ENCODE results near the gene CERS6.
"Not testable (repeated sequence)": the region's sequence is repeated elsewhere in the genome, so short reads cannot be mapped to it uniquely, and the experiment has no call there.

The CERS6 gene

GRCh38 chr2:168502852-168503251 lies 46.8 kb downstream of the CERS6 start:
- not testable (repeated sequence) for DNase-seq

GRCh38 chr2:168503901-168504300 lies 47.8 kb downstream of the CERS6 start:
- no peak for DNase-seq

GRCh38 chr2:168504323-168504722 lies 48.3 kb downstream of the CERS6 start:
- DNase-seq, result no peak

GRCh38 chr2:168510125-168510756 lies 54.2 kb downstream of the CERS6 start:
- DNase-seq, result no peak

- DNase-seq, result no peak
Measured at GRCh38 chr2:168514692-168515091, 58.6 kb downstream of the CERS6 start.

GRCh38 chr2:168515502-168515901 lies 59.4 kb downstream of the CERS6 start:
- no peak for DNase-seq

GRCh38 chr2:168517816-168518215 lies 61.7 kb downstream of the CERS6 start:
- no peak for DNase-seq

- DNase-seq, result no peak
Measured at GRCh38 chr2:168518555-168519066, 62.5 kb downstream of the CERS6 start.

GRCh38 chr2:168519534-168520308 lies 63.6 kb downstream of the CERS6 start:
- DNase-seq, result no peak

GRCh38 chr2:168521053-168521741 lies 65.1 kb downstream of the CERS6 start:
- no peak for DNase-seq

- no peak for DNase-seq
Measured at GRCh38 chr2:168522446-168522845, 66.4 kb downstream of the CERS6 start.

- no peak for DNase-seq
Measured at GRCh38 chr2:168524005-168524404, 67.9 kb downstream of the CERS6 start.

GRCh38 chr2:168525020-168525419 lies 68.9 kb downstream of the CERS6 start:
- no peak for DNase-seq

- no peak for DNase-seq
Measured at GRCh38 chr2:168525716-168526446, 69.8 kb downstream of the CERS6 start.

- DNase-seq, result no peak
Measured at GRCh38 chr2:168526641-168527040, 70.6 kb downstream of the CERS6 start.

GRCh38 chr2:168528016-168528415 lies 71.9 kb downstream of the CERS6 start:
- DNase-seq, result no peak

GRCh38 chr2:168528469-168528868 lies 72.4 kb downstream of the CERS6 start:
- DNase-seq, result no peak

- no peak for DNase-seq
Measured at GRCh38 chr2:168529054-168529833, 73.2 kb downstream of the CERS6 start.

- no peak for DNase-seq
Measured at GRCh38 chr2:168529900-168530561, 74.0 kb downstream of the CERS6 start.

- DNase-seq, result no peak
Measured at GRCh38 chr2:168530982-168531622, 75.0 kb downstream of the CERS6 start.

GRCh38 chr2:168534926-168535325 lies 78.9 kb downstream of the CERS6 start:
- no peak for DNase-seq
